DOHH2 (cell line): Measurements from ENCODE around the gene LRP4.

Source experiments
- EZH2phosphoT487 ChIP-seq: fragments of 200-600 bp; sonication (generic); IDR thresholded peaks from 2 replicates; pipeline ENCODE4 v1.6.1; 2017; ENCODE audit warnings: borderline replicate concordance, mild to moderate bottlenecking, antibody characterized with exemption, low read length, moderate library complexity, mixed read lengths
- TF ChIP-seq, protein P1 (sequence below): fragments of 200-600 bp; sonication (generic); IDR thresholded peaks from one replicate; pipeline ENCODE4 v1.5.1; 2014; ENCODE audit warnings: antibody characterized with exemption, mild to moderate bottlenecking, low read depth, low read length; ENCODE audit not compliant: poor library complexity, severe bottlenecking

DNA sequence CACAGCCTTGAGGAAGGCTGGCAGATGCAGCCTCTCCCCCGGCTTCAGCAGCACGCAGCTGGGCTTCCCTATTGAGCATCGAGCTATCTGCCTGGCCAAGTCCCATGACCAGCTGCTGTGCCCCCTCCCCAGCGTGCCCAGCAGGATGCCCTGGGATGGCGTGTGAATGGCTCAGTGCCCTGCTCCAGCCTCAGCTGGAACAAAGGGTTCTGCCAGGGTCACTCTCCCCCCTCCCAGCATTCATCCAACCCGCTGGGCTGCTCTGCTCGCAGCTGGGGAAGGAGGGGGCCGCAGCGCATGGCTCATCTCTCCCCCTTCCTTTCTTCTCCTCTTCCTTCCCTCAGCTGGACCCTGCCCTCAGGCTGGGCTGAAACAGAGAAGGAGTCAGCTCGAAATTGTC, 14.5 kb downstream of the LRP4 start:
- TF ChIP-seq EZH2phosphoT487: no peak
- TF ChIP-seq, protein P1, sequence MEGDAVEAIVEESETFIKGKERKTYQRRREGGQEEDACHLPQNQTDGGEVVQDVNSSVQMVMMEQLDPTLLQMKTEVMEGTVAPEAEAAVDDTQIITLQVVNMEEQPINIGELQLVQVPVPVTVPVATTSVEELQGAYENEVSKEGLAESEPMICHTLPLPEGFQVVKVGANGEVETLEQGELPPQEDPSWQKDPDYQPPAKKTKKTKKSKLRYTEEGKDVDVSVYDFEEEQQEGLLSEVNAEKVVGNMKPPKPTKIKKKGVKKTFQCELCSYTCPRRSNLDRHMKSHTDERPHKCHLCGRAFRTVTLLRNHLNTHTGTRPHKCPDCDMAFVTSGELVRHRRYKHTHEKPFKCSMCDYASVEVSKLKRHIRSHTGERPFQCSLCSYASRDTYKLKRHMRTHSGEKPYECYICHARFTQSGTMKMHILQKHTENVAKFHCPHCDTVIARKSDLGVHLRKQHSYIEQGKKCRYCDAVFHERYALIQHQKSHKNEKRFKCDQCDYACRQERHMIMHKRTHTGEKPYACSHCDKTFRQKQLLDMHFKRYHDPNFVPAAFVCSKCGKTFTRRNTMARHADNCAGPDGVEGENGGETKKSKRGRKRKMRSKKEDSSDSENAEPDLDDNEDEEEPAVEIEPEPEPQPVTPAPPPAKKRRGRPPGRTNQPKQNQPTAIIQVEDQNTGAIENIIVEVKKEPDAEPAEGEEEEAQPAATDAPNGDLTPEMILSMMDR: no peak
